Loucy (cell line): ENCODE measurements around the gene MTHFD2L.

ENCODE experiments used
- EZH2phosphoT487 ChIP-seq: fragments of 200-600 bp; IDR thresholded peaks from 2 replicates; pipeline ENCODE4 v1.6.1; 2018; ENCODE audit warnings: antibody characterized with exemption, mild to moderate bottlenecking, moderate library complexity, borderline replicate concordance
- TF ChIP-seq, protein P1 (sequence below): fragments of 200-600 bp; sonication (generic); conservative IDR thresholded peaks from 2 replicates; pipeline ENCODE4 v1.5.1; 2014; ENCODE audit warnings: mild to moderate bottlenecking, antibody characterized with exemption, low read length

DNA sequence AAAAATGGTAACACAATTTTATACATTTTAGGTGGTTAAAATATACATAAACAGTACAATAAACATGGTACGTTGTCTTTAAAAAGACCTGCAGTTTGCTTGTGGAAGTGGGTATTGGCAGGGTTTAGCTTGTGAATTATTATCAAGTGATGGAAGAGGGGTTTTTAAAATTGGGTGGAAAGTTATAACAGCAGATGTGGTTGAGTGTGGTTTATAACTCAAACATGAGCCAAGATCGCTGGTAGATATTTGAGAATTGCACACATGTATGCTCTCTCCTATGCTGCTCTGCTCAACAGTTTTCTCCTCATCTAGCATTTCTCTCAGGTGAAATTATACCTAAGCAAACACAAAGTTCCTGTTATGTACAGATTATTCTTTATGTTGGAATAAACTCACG lies 164.4 kb downstream of the MTHFD2L start:
- TF ChIP-seq, protein P1, sequence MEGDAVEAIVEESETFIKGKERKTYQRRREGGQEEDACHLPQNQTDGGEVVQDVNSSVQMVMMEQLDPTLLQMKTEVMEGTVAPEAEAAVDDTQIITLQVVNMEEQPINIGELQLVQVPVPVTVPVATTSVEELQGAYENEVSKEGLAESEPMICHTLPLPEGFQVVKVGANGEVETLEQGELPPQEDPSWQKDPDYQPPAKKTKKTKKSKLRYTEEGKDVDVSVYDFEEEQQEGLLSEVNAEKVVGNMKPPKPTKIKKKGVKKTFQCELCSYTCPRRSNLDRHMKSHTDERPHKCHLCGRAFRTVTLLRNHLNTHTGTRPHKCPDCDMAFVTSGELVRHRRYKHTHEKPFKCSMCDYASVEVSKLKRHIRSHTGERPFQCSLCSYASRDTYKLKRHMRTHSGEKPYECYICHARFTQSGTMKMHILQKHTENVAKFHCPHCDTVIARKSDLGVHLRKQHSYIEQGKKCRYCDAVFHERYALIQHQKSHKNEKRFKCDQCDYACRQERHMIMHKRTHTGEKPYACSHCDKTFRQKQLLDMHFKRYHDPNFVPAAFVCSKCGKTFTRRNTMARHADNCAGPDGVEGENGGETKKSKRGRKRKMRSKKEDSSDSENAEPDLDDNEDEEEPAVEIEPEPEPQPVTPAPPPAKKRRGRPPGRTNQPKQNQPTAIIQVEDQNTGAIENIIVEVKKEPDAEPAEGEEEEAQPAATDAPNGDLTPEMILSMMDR: no peak
- TF ChIP-seq EZH2phosphoT487: no peak
